ENCODE data around the gene PALLD. TPM values are rescaled to one million over a fixed set of nuclear protein-coding genes. Genes with fewer than 3 reads are reported as not detected.
A peak's percentile ranks its signal among the peaks of the same experiment; 100 is the strongest.

PALLD gene
- polyA plus RNA-seq, 1 donor from 2014 or later, result 20.5 TPM

DNA sequence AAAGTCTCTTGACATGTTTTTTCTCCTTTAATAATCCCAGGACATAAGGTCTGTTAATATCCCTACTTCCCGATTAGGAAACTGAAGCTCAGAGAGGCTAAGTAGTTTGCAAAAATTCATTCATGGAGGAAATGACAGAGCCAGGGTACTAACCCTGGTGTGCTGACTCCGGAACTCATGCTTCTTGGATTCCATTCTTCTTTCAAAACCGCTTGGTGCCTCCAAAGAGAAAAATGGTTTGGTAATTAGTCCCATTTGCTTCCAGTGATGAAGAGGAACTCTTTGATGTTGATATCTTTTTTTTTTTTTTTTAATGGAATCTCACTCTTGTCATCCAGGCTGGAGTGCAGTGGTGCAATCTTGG, 146.9 kb downstream of the PALLD start:
- Histone ChIP-seq H3K9me2 (ENCODE audit: insufficient read depth, low read length) (no peaks in the 10 kb centered on the region), H4K20me1 (ENCODE audit: insufficient read depth) (no peaks in the 10 kb centered on the region), H3K36me3 (ENCODE audit: insufficient read depth, low read length) (no peaks in the 10 kb centered on the region), H3K79me2 (replicated peaks; ENCODE audit: insufficient read depth, low read length) (peaks cover 6% of the 10 kb centered on the region), H3K9ac (ENCODE audit: low read length) (no peak overlapping the region), H2AFZ (ENCODE audit: low read depth, low read length) (no peak overlapping the region), H3K27ac (ENCODE audit: low read length) (no peak overlapping the region), H3K27me3 (ENCODE audit: insufficient read depth, low read depth, low read length) (no peaks in the 10 kb centered on the region), H3F3A (ENCODE audit: insufficient read depth, low read length, poor library complexity, severe bottlenecking) (peaks cover 4% of the 10 kb centered on the region), H3K4me3 (ENCODE audit: low read length) (no peak overlapping the region), H3K4me2 (ENCODE audit: low read length) (no peak overlapping the region), H3K9me3 (ENCODE audit: low read length) (no peaks in the 10 kb centered on the region)
- no peak for TF ChIP-seq MXI1 (conservative IDR thresholded peaks at IDR 0.05; ENCODE audit: poor library complexity, severe bottlenecking)
- TF ChIP-seq RAD21 (conservative IDR thresholded peaks at IDR 0.05), result no peak
- no peak for TF ChIP-seq EZH2 (IDR thresholded peaks at IDR 0.05; ENCODE audit: borderline replicate concordance, insufficient read depth, low read length, poor library complexity, severe bottlenecking)

DNA sequence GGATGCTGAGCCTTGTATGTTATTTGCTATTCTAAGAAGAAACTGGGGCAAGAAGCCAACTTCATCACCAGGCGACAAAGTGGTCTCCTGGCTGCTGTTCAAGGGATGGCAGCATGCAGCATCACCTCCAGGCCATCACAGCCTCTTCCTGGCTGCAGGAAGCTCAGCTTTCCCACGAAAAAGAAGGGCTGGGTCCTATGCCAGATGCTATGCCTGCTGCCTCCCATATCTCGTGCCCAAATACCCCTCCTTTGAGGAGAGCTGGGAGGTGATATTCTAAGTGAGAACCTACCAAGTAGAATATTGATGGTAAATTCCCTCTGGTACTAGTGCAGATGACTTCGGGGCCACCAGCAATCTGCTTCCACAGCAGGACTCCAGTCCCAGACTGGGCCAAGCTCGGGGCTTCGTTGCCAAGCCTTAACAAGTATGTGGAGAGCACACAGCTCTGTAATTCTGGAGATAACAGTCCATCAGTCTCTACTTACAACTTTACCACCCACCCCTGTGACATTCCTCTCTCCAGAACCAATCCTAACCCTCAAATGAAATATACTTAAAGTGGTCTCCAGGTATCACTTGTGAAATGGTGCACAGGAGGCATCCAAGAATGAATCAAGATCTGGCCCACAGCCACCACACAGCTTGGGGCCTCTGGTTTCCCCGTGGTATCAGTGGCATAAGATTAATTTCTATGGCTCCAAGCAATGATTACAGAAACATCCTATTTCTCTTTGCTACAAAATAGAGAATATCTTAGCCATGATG, 149.3 kb downstream of the PALLD start:
- Histone ChIP-seq H3K4me2 (ENCODE audit: low read length) (no peak overlapping the region), H4K20me1 (ENCODE audit: insufficient read depth) (no peaks in the 10 kb centered on the region), H2AFZ (ENCODE audit: low read depth, low read length) (no peak overlapping the region), H3K9ac (ENCODE audit: low read length) (no peak overlapping the region), H3K79me2 (replicated peaks; ENCODE audit: insufficient read depth, low read length) (peaks cover 6% of the 10 kb centered on the region), H3K9me2 (ENCODE audit: insufficient read depth, low read length) (no peaks in the 10 kb centered on the region), H3K27ac (ENCODE audit: low read length) (no peak overlapping the region), H3K9me3 (ENCODE audit: low read length) (no peaks in the 10 kb centered on the region), H3K36me3 (ENCODE audit: insufficient read depth, low read length) (no peaks in the 10 kb centered on the region), H3K4me3 (ENCODE audit: low read length) (no peak overlapping the region), H3K27me3 (ENCODE audit: insufficient read depth, low read depth, low read length) (no peaks in the 10 kb centered on the region), H3F3A (ENCODE audit: insufficient read depth, low read length, poor library complexity, severe bottlenecking) (peaks cover 5% of the 10 kb centered on the region)
- no peak for TF ChIP-seq EZH2 (IDR thresholded peaks at IDR 0.05; ENCODE audit: borderline replicate concordance, insufficient read depth, low read length, poor library complexity, severe bottlenecking)
- TF ChIP-seq MXI1 (conservative IDR thresholded peaks at IDR 0.05; ENCODE audit: poor library complexity, severe bottlenecking), result no peak
- TF ChIP-seq SMC3 (conservative IDR thresholded peaks at IDR 0.05; ENCODE audit: poor library complexity), result no peak
- no peak for TF ChIP-seq EP300 (conservative IDR thresholded peaks at IDR 0.05; ENCODE audit: poor library complexity, severe bottlenecking)
- TF ChIP-seq RAD21 (conservative IDR thresholded peaks at IDR 0.05), result no peak

DNA sequence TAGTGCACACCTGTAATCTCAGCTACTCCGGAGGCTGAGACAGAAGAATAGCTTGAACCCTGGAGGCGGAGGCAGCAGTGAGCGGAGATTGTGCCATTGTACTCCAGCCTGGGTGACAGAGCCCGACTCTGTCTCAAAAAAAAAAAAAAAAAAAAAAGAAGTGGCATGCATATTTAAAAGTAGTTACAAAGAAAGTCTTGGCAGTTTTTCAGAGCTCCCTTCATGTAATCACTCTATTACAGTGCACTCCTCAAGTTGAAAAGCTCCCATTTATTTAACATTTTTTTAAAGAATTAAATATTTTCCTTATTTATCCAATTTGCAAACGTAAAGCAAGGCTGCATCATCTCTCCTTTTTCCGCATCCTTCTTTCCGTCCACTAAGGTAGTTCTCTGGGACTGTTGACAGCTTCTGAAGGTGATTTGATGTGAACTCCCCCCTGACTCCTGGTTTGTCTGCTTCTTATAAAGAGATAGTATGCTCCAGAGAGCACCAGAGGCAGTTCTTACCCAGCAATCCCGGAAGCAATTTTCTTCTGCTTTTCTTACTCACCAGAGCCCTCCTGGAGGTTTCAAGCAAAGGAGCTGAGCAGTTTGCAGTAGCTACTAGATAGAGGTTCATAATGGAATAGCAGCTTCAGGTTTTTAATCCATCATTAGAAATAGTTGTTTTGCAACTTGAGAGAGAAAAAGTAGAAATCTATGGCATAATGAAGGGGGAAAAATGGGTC, 151.0 kb downstream of the PALLD start:
- H3K9me2 ChIP-seq (ENCODE audit: insufficient read depth, low read length), result no peaks in the 10 kb centered on the region
- H3K4me3 ChIP-seq (ENCODE audit: low read length), result no peak overlapping the region
- H3K79me2 ChIP-seq (replicated peaks; ENCODE audit: insufficient read depth, low read length), result peaks cover 6% of the 10 kb centered on the region
- H3K36me3 ChIP-seq (ENCODE audit: insufficient read depth, low read length), result no peaks in the 10 kb centered on the region
- no peaks in the 10 kb centered on the region for H3K9me3 ChIP-seq (ENCODE audit: low read length)
- peaks cover 5% of the 10 kb centered on the region for H3F3A ChIP-seq (ENCODE audit: insufficient read depth, low read length, poor library complexity, severe bottlenecking)
- no peak overlapping the region for H3K4me2 ChIP-seq (ENCODE audit: low read length)
- H3K9ac ChIP-seq (ENCODE audit: low read length), result no peak overlapping the region
- H3K27ac ChIP-seq (ENCODE audit: low read length), result peak overlapping the region; percentile 40
- no peak for TF ChIP-seq POLR2AphosphoS5 (IDR thresholded peaks at IDR 0.05)
- TF ChIP-seq, protein P1, sequence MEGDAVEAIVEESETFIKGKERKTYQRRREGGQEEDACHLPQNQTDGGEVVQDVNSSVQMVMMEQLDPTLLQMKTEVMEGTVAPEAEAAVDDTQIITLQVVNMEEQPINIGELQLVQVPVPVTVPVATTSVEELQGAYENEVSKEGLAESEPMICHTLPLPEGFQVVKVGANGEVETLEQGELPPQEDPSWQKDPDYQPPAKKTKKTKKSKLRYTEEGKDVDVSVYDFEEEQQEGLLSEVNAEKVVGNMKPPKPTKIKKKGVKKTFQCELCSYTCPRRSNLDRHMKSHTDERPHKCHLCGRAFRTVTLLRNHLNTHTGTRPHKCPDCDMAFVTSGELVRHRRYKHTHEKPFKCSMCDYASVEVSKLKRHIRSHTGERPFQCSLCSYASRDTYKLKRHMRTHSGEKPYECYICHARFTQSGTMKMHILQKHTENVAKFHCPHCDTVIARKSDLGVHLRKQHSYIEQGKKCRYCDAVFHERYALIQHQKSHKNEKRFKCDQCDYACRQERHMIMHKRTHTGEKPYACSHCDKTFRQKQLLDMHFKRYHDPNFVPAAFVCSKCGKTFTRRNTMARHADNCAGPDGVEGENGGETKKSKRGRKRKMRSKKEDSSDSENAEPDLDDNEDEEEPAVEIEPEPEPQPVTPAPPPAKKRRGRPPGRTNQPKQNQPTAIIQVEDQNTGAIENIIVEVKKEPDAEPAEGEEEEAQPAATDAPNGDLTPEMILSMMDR (IDR thresholded peaks at IDR 0.05; ENCODE audit: poor library complexity, severe bottlenecking), result peak; percentile 19
- H4K20me1 ChIP-seq (ENCODE audit: insufficient read depth), result no peaks in the 10 kb centered on the region
- H3K27me3 ChIP-seq (ENCODE audit: insufficient read depth, low read depth, low read length), result no peaks in the 10 kb centered on the region
- H2AFZ ChIP-seq (ENCODE audit: low read depth, low read length), result no peak overlapping the region
